ENCODE measurements around the gene KCNH2. TPM values are rescaled to one million over a fixed set of nuclear protein-coding genes. Genes with fewer than 3 reads are reported as not detected.
A peak's percentile ranks its signal among the peaks of the same experiment; 100 is the strongest.

KCNH2 gene
- polyA plus RNA-seq, 3 donors, result not detected

DNA sequence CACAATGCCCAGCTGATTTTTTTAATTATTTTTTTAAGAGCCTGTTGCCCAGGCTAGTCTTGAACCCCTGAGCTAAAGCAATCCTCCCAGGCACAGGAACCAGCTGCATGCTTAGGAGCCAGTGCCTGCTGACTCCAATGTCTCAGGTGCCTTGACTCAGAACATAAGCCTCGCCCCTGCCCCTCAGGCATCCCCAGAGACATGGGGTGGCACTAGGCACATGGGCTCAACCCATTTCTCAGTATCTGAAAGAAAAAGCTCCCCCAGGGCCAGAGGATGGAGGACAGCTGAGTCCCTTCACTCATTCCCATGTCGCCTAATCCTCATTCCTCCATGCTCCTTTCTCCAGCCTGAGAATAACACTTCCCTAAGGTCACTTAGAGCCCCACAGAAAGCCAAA lies 39.1 kb downstream of the KCNH2 start:
- no peak overlapping the region for H3K4me3 ChIP-seq (replicated peaks in 1 of 3; ENCODE audit: low read depth in 2 of 3, low read length in 3 of 3)
- TF ChIP-seq CTCF (IDR thresholded peaks at IDR 0.05), result no peak
- 100% methylated on average over 2 of the region's 2 CpGs for WGBS (ENCODE audit: insufficient coverage)
- peaks cover 0 to 4% of the 10 kb centered on the region in 2 donors for H3K4me1 ChIP-seq (ENCODE audit: control insufficient read depth in 1 of 2, insufficient read depth in 2 of 2, low read length in 2 of 2)
- H3K27me3 ChIP-seq (ENCODE audit: control insufficient read depth in 2 of 2, insufficient read depth in 2 of 2, low read length in 2 of 2), result peaks cover 0 to 4% of the 10 kb centered on the region in 2 donors
- Mint-ChIP-seq H3K9me3 (no peaks in the 10 kb centered on the region), H3K36me3 (no peaks in the 10 kb centered on the region), H3K4me3 (no peak overlapping the region), H3K4me1 (peaks cover 12% of the 10 kb centered on the region), H3K27me3 (ENCODE audit: low read depth in 3 of 3) (peaks cover 20 to 35% (median 24%) of the 10 kb centered on the region in 3 donors), H3K27ac (no peak overlapping the region)
- no peaks in the 10 kb centered on the region for H4K20me1 ChIP-seq (ENCODE audit: insufficient read depth, low read length)
- intact Hi-C loops (cut with micrococcal nuclease), result no loop called here
- H3K27ac ChIP-seq (ENCODE audit: low read depth in 1 of 2, low read length in 2 of 2), result no peak overlapping the region
- H2AFZ ChIP-seq (ENCODE audit: insufficient read depth, low read depth, low read length, poor library complexity, severe bottlenecking), result no peak overlapping the region
- no peaks in the 10 kb centered on the region for H3K9me3 ChIP-seq (replicated peaks in 1 of 2; ENCODE audit: control insufficient read depth in 1 of 2, insufficient read depth in 1 of 2, low read length in 2 of 2)
- no peak for DNase-seq
- no peaks in the 10 kb centered on the region for H3K79me2 ChIP-seq (ENCODE audit: insufficient read depth, low read length)
- H3K9ac ChIP-seq (ENCODE audit: insufficient read depth, low read length, poor library complexity, severe bottlenecking), result no peak overlapping the region
- no peaks in the 10 kb centered on the region for H3K36me3 ChIP-seq (replicated peaks in 1 of 2; ENCODE audit: control insufficient read depth in 1 of 2, insufficient read depth in 2 of 2, low read length in 2 of 2)
- H3K4me2 ChIP-seq (replicated peaks; ENCODE audit: extremely low read depth, low read length, poor library complexity, severe bottlenecking), result no peak overlapping the region

- Mint-ChIP-seq H3K9me3 (no peaks in the 10 kb centered on the region), H3K4me3 (no peak overlapping the region), H3K36me3 (no peaks in the 10 kb centered on the region), H3K27me3 (ENCODE audit: low read depth in 3 of 3) (peaks cover 20 to 35% (median 24%) of the 10 kb centered on the region in 3 donors), H3K4me1 (peaks cover 12% of the 10 kb centered on the region), H3K27ac (peak overlapping the region in 1 of 7 donors; percentile 32)
- Histone ChIP-seq H3K27ac (ENCODE audit: low read depth in 1 of 2, low read length in 2 of 2) (no peak overlapping the region), H4K20me1 (ENCODE audit: insufficient read depth, low read length) (no peaks in the 10 kb centered on the region), H3K27me3 (ENCODE audit: control insufficient read depth in 2 of 2, insufficient read depth in 2 of 2, low read length in 2 of 2) (peaks cover 0 to 4% of the 10 kb centered on the region in 2 donors), H3K4me3 (replicated peaks in 1 of 3; ENCODE audit: low read depth in 2 of 3, low read length in 3 of 3) (no peak overlapping the region), H2AFZ (ENCODE audit: insufficient read depth, low read depth, low read length, poor library complexity, severe bottlenecking) (no peak overlapping the region), H3K4me1 (ENCODE audit: control insufficient read depth in 1 of 2, insufficient read depth in 2 of 2, low read length in 2 of 2) (peaks cover 0 to 4% of the 10 kb centered on the region in 2 donors), H3K4me2 (replicated peaks; ENCODE audit: extremely low read depth, low read length, poor library complexity, severe bottlenecking) (no peak overlapping the region), H3K9me3 (replicated peaks in 1 of 2; ENCODE audit: control insufficient read depth in 1 of 2, insufficient read depth in 1 of 2, low read length in 2 of 2) (no peaks in the 10 kb centered on the region), H3K79me2 (ENCODE audit: insufficient read depth, low read length) (no peaks in the 10 kb centered on the region), H3K9ac (ENCODE audit: insufficient read depth, low read length, poor library complexity, severe bottlenecking) (no peak overlapping the region), H3K36me3 (replicated peaks in 1 of 2; ENCODE audit: control insufficient read depth in 1 of 2, insufficient read depth in 2 of 2, low read length in 2 of 2) (no peaks in the 10 kb centered on the region)
- no peak for DNase-seq
- intact Hi-C loops (cut with micrococcal nuclease), result no loop called here
- 100% methylated on average over 1 of the region's 4 CpGs for WGBS (ENCODE audit: insufficient coverage)
- no peak for TF ChIP-seq CTCF (IDR thresholded peaks at IDR 0.05)
Observed at GRCh38 chr7:150938566-150938965, 39.6 kb downstream of the KCNH2 start.
